SK-N-DZ (cell line): ENCODE data around the gene SLC6A1.

ENCODE experiments used
- DNase-seq: peaks from one replicate; pipeline ENCODE4 v3.0.0-alpha.2; 2015; ENCODE audit warnings: low spot score

SLC6A1 gene

GRCh38 chr3:10992943-10993728 is 588 bp downstream of the SLC6A1 start:
- DNase-seq, result no peak

- DNase-seq, result no peak
These were observed 1.1 kb downstream of the SLC6A1 start for GRCh38 chr3:10993729-10994065.

- DNase-seq, result no peak
These were observed 1.8 kb downstream of the SLC6A1 start for GRCh38 chr3:10994306-10994705.

GRCh38 chr3:10995871-10996270 is 3.3 kb downstream of the SLC6A1 start:
- DNase-seq, result no peak

- no peak for DNase-seq
These were observed 3.9 kb downstream of the SLC6A1 start for GRCh38 chr3:10996345-10997013.

GRCh38 chr3:10997196-10997595 is 4.6 kb downstream of the SLC6A1 start:
- no peak for DNase-seq

- DNase-seq, result no peak
These were observed 6.0 kb downstream of the SLC6A1 start for GRCh38 chr3:10998542-10998941.

- DNase-seq, result no peak
These were observed 6.9 kb downstream of the SLC6A1 start for GRCh38 chr3:10999221-11000107.

GRCh38 chr3:11000528-11000927 is 8.0 kb downstream of the SLC6A1 start:
- DNase-seq, result no peak

GRCh38 chr3:11001020-11001657 is 8.6 kb downstream of the SLC6A1 start:
- DNase-seq, result no peak

- no peak for DNase-seq
These were observed 9.1 kb downstream of the SLC6A1 start for GRCh38 chr3:11001658-11002021.

GRCh38 chr3:11002371-11002807 is 9.8 kb downstream of the SLC6A1 start:
- DNase-seq, result no peak

- no peak for DNase-seq
These were observed 12.0 kb downstream of the SLC6A1 start for GRCh38 chr3:11004563-11004962.

GRCh38 chr3:11005686-11006256 is 13.2 kb downstream of the SLC6A1 start:
- DNase-seq, result no peak

- DNase-seq, result peak; percentile 17
These were observed 14.7 kb downstream of the SLC6A1 start for GRCh38 chr3:11006986-11007933.

- no peak for DNase-seq
These were observed 17.4 kb downstream of the SLC6A1 start for GRCh38 chr3:11009898-11010297.

GRCh38 chr3:11010426-11011165 is 18.0 kb downstream of the SLC6A1 start:
- no peak for DNase-seq

GRCh38 chr3:11014253-11014652 is 21.7 kb downstream of the SLC6A1 start:
- DNase-seq, result no peak

- DNase-seq, result no peak
These were observed 22.2 kb downstream of the SLC6A1 start for GRCh38 chr3:11014752-11015151.

GRCh38 chr3:11015369-11015768 is 22.8 kb downstream of the SLC6A1 start:
- no peak for DNase-seq
